VCaP (cell line): Measurements from ENCODE around the gene DGKI.

Experiments used
- H3K27ac ChIP-seq: fragments of 450-650 bp; 2 replicates; pipeline ENCODE4 v1.5.1; 2017
- CTCF ChIP-seq: fragments of 450-650 bp; conservative IDR thresholded peaks from 2 replicates; pipeline ENCODE4 v1.5.1; 2017; ENCODE audit warnings: mild to moderate bottlenecking, moderate library complexity

DGKI gene

DNA sequence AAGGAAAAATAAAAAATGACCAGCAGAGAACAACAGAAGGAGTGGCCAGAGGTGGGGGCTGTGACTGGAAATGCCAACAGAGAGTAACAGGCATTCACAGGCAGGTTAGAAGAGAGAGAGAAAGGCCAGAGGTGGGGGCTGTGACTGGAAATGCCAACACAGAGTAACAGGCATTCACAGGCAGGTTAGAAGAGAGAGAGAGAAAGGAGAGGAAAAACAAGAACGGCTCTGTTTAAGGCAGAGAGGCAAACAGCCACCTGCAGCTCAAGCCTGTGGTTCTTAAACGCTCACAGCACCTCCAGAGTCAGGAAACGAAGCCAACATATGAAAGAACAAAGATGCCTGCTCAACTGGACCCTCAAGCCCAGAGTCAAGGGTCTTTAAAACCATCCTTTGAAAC is 39.5 kb upstream of the DGKI start:
- TF ChIP-seq CTCF = no peak
- no peak overlapping the region for H3K27ac ChIP-seq

- TF ChIP-seq CTCF = no peak
- no peak overlapping the region for H3K27ac ChIP-seq
Observed at GRCh38 chr7:137885678-137886077, 38.9 kb upstream of the DGKI start.

GRCh38 chr7:137882806-137883205 is 36.0 kb upstream of the DGKI start:
- no peak for TF ChIP-seq CTCF
- no peak overlapping the region for H3K27ac ChIP-seq

- TF ChIP-seq CTCF = no peak
- H3K27ac ChIP-seq = no peak overlapping the region
Observed at GRCh38 chr7:137882261-137882668, 35.5 kb upstream of the DGKI start.

- no peak for TF ChIP-seq CTCF
- H3K27ac ChIP-seq = no peak overlapping the region
Observed at GRCh38 chr7:137881607-137882260, 35.0 kb upstream of the DGKI start.

DNA sequence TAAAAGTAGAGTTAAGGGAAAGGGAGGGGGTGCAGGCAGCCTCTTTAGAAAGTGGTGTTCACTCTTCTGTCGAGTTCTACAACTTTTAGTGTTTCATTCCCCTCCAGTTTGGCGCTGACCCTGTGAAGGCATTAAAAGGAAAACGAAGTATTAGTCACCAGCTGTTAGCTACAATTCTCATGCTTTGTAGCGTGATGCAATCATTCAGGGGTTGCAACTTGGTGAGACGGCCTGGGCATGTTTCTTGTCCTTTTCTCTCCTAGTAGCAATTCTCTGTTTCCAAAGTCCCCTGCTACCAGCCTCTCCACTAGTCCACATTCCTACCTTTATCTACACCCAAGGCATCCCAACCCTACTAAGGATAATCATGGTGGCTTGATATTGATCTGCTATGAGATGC is 33.7 kb upstream of the DGKI start:
- TF ChIP-seq CTCF = no peak
- H3K27ac ChIP-seq = no peak overlapping the region

DNA sequence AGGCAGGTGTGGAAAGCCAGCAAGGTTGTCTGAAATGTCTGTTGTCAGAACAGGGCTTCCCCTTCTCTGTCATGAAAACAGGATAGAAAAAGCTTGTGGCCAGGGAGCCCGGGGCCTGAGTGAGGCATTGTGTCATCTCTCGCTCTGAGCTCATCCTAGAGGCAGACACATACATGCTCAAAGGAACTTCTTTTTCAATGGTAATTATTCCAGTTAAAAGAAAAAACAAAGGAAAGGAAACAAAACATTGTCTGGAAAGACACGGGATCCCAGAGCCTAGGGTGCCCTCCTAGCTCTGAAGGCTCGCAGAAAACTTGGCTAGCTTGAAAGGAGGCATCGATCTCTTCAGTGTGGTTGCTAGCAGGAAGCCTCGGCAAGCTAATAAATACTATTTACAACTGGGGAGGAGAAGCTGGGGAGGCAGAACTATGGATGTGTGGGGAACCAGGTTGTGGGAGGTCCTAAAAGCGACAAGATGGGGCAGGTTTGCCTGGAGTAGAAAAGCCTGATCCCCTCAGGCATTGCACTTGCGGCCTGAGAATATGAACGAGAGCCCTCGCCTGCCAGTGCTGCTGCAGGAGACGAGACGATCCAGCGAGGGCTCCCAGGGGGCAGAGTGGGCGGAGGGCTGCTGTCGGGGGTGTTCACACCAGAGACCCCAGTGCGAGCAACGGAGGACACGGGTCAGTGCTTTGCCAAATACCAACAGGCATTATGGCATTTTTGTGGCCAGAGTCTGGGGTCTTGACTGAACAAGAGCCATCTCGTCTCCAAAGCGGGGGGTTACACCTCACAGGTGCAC is 32.8 kb upstream of the DGKI start:
- no peak for TF ChIP-seq CTCF
- H3K27ac ChIP-seq = no peak overlapping the region
